HG03103 (cell line): ENCODE results near the gene FCGBP.

Experiments used
- ATAC-seq: cut with Tn5 transposase; IDR thresholded peaks from one replicate; pipeline ENCODE4 v1.9.1; 2021; ENCODE audit warnings: low read depth; ENCODE audit not compliant: unreplicated experiment

The FCGBP gene

GRCh38 chr19:39949026-39949747 is 14.8 kb upstream of the FCGBP start:
- ATAC-seq = no peak

GRCh38 chr19:39946532-39946931 is 12.1 kb upstream of the FCGBP start:
- no peak for ATAC-seq

- ATAC-seq = no peak
Observed at GRCh38 chr19:39943586-39943985, 9.2 kb upstream of the FCGBP start.

- no peak for ATAC-seq
Observed at GRCh38 chr19:39942366-39942730, 7.9 kb upstream of the FCGBP start.

GRCh38 chr19:39941615-39942365 is 7.4 kb upstream of the FCGBP start:
- no peak for ATAC-seq

- no peak for ATAC-seq
Observed at GRCh38 chr19:39941151-39941550, 6.7 kb upstream of the FCGBP start.

- no peak for ATAC-seq
Observed at GRCh38 chr19:39940221-39940833, 5.9 kb upstream of the FCGBP start.

- no peak for ATAC-seq
Observed at GRCh38 chr19:39939556-39939955, 5.1 kb upstream of the FCGBP start.

- ATAC-seq = no peak
Observed at GRCh38 chr19:39937787-39938186, 3.4 kb upstream of the FCGBP start.

GRCh38 chr19:39937094-39937720 is 2.8 kb upstream of the FCGBP start:
- ATAC-seq = no peak

GRCh38 chr19:39936622-39937021 is 2.2 kb upstream of the FCGBP start:
- ATAC-seq = no peak

GRCh38 chr19:39936020-39936419 is 1.6 kb upstream of the FCGBP start:
- ATAC-seq = no peak

GRCh38 chr19:39935364-39935661 is 879 bp upstream of the FCGBP start:
- ATAC-seq = no peak

GRCh38 chr19:39929750-39930149 is 4.7 kb downstream of the FCGBP start:
- ATAC-seq = no peak

GRCh38 chr19:39928357-39928725 is 6.1 kb downstream of the FCGBP start:
- ATAC-seq = no peak

- no peak for ATAC-seq
Observed at GRCh38 chr19:39927524-39928356, 6.7 kb downstream of the FCGBP start.

GRCh38 chr19:39927076-39927475 is 7.4 kb downstream of the FCGBP start:
- ATAC-seq = no peak

- ATAC-seq = no peak
Observed at GRCh38 chr19:39926170-39926760, 8.2 kb downstream of the FCGBP start.

- ATAC-seq = no peak
Observed at GRCh38 chr19:39924952-39925351, 9.5 kb downstream of the FCGBP start.

- no peak for ATAC-seq
Observed at GRCh38 chr19:39924389-39924788, 10.0 kb downstream of the FCGBP start.
